ENCODE data around the gene ADISSP.

Gene ADISSP

GRCh38 chr20:3707508-3707899 lies 60.0 kb downstream of the ADISSP start:
- H3K4me3 Mint-ChIP-seq = no peak overlapping the region
- no peaks in the 10 kb centered on the region for H3K4me1 Mint-ChIP-seq (ENCODE audit: low read depth)
- no peaks in the 10 kb centered on the region for H3K27me3 Mint-ChIP-seq (ENCODE audit: low read depth)
- no peak for DNase-seq (ENCODE audit: low spot score)
- H3K27ac Mint-ChIP-seq = no peak overlapping the region
- H3K36me3 Mint-ChIP-seq (ENCODE audit: low read depth) = no peaks in the 10 kb centered on the region
- no peaks in the 10 kb centered on the region for H3K9me3 Mint-ChIP-seq

- Mint-ChIP-seq H3K27ac (no peak overlapping the region), H3K27me3 (ENCODE audit: low read depth) (no peaks in the 10 kb centered on the region)
These were observed 60.6 kb downstream of the ADISSP start for GRCh38 chr20:3706774-3707507.

GRCh38 chr20:3705970-3706739 lies 61.4 kb downstream of the ADISSP start:
- no peak for DNase-seq (ENCODE audit: low spot score)
- Mint-ChIP-seq H3K9me3 (no peaks in the 10 kb centered on the region), H3K4me1 (ENCODE audit: low read depth) (no peaks in the 10 kb centered on the region), H3K4me3 (no peak overlapping the region), H3K36me3 (ENCODE audit: low read depth) (no peaks in the 10 kb centered on the region), H3K27me3 (ENCODE audit: low read depth) (no peaks in the 10 kb centered on the region), H3K27ac (no peak overlapping the region)

More at GRCh38 chr20:3706774-3707507, 60.6 kb downstream of the ADISSP start:
- H3K4me1 Mint-ChIP-seq (ENCODE audit: low read depth) = no peaks in the 10 kb centered on the region
- H3K36me3 Mint-ChIP-seq (ENCODE audit: low read depth) = no peaks in the 10 kb centered on the region
- H3K9me3 Mint-ChIP-seq = no peaks in the 10 kb centered on the region
- H3K4me3 Mint-ChIP-seq = no peak overlapping the region
- DNase-seq (ENCODE audit: low spot score) = no peak

DNA sequence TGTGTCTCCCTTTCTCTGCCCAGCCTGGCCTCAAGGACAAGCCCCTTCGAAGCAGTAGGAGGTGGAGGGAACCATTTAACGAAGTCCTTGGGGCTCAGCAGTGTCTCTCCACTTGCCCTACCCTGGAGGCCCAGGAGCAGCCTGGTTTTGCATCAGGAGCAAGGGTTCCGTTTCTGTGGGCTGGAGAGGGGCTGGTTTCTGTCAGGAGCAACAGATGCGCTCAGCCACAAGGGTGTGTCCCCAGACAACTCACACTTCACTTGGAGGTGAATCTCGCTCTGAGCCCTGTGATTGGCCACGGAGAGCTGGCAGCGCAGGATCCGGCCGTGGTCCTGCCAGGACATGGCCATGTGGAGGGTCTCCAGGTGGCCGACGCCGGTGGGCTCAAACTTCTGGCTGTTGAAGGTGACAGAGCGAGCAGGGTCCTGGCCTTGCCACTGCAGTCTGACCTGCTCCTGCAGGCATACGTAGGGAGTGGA lies 62.0 kb downstream of the ADISSP start:
- no peaks in the 10 kb centered on the region for H3K36me3 Mint-ChIP-seq (ENCODE audit: low read depth)
- no peak overlapping the region for H3K27ac Mint-ChIP-seq
- no peaks in the 10 kb centered on the region for H3K27me3 Mint-ChIP-seq (ENCODE audit: low read depth)
- DNase-seq (ENCODE audit: low spot score) = no peak
- no peak overlapping the region for H3K4me3 Mint-ChIP-seq
- H3K9me3 Mint-ChIP-seq = no peaks in the 10 kb centered on the region
- H3K4me1 Mint-ChIP-seq (ENCODE audit: low read depth) = no peaks in the 10 kb centered on the region

- H3K27me3 Mint-ChIP-seq (ENCODE audit: low read depth) = no peaks in the 10 kb centered on the region
- no peaks in the 10 kb centered on the region for H3K36me3 Mint-ChIP-seq (ENCODE audit: low read depth)
- H3K4me3 Mint-ChIP-seq = no peak overlapping the region
- H3K4me1 Mint-ChIP-seq (ENCODE audit: low read depth) = no peaks in the 10 kb centered on the region
- no peak overlapping the region for H3K27ac Mint-ChIP-seq
- H3K9me3 Mint-ChIP-seq = no peaks in the 10 kb centered on the region
- no peak for DNase-seq (ENCODE audit: low spot score)
These were observed 63.5 kb downstream of the ADISSP start for GRCh38 chr20:3704087-3704486.

Measured in T-helper 2 cell treated with Interferon-gamma antibody and Interleukin-4, amounts not matched to agents 5 μg/mL and 100 μg/mL, for 36 hours (primary cell).